ENCODE data around the gene ARHGAP19. TPM values are rescaled to one million over a fixed set of nuclear protein-coding genes. Genes with fewer than 3 reads are reported as not detected.
A peak's percentile ranks its signal among the peaks of the same experiment; 100 is the strongest.

ARHGAP19 gene
- total and polyA plus RNA-seq, 5 donors = 2.4 to 6.3 (median 4.5) TPM

DNA sequence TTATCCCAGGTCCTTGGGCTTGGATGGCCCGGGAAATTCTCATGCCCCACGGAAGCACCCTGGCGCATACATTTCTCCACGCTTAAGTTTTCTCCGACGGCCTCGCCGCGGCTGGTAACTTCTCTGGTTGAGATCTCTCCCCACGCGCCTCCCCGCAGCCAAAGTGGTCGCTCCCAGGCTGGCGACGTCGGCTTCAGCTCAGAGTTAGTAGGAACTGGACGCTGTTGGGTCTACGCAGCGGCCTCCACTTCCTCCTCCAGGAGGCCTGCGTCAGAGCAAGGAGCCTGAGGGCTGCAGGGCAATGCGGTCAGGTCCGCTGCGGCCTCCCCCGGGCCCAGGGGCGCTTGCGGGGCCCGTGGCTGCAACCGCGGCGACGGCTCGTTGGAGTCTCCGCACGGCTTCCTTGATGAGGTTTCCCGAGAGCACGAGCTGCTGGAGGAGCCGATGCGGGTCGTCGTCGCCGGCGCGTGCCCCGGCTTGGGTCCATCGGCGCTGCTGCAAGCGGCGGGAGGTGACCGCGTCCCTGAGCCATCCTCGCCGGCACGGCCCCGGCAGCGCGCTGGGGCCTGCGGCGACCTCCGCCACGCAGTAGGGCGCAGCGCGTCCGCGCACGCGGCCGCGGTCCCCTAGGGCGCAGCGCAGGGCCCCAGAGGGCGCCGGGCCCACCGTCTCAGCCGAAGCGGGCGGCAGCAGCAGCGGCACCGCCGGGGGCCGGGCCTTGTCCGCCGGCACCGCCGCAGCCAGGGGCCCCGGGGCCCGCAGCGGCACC is 41.3 kb upstream of the ARHGAP19 start:
- no peaks in the 10 kb centered on the region for H3K9me3 ChIP-seq (ENCODE audit: control insufficient read depth, low read length)
- H3K27me3 ChIP-seq (ENCODE audit: control insufficient read depth, insufficient read depth) = no peaks in the 10 kb centered on the region
- H3K4me1 ChIP-seq (ENCODE audit: control insufficient read depth, insufficient read depth, low read length) = peaks cover 8% of the 10 kb centered on the region
- H3K27ac ChIP-seq (ENCODE audit: low read length) = peak overlapping the region; percentile 59
- intact Hi-C loops (cut with DNase I) = loop anchor here in 2 of 4 donors (5.0 to 10.0 kb wide), 2 partner anchors 41 to 49 kb away; partner anchors contain the start of gene ARHGAP19 (in 1 of the 2)
- WGBS = under 1% methylated on average over 89 of the region's 89 CpGs
- peak; percentile 7 to 22 for ATAC-seq
- peak; percentile 50 to 82 (median 80) for DNase-seq
- peak overlapping the region; percentile 67 for H3K4me3 ChIP-seq (ENCODE audit: low read length)

DNA sequence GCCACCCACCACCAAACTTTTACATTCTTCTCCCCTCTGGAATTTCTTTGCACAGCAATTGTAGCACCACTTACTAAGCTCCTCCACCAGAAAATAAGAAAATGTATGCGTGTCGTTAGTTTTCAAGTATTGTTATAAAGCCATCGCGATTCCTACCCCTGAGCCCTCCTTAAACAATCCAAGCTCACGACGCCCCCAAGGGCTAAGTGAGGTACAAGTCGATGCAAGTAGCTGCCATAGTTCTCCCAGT is 40.8 kb upstream of the ARHGAP19 start:
- DNase-seq (peak in 1 of 3 donors; percentile 61), ATAC-seq (no peak)
- H3K4me3 ChIP-seq (ENCODE audit: low read length) = peak overlapping the region; percentile 67
- intact Hi-C loops (cut with DNase I) = loop anchor here in 2 of 4 donors (5.0 to 10.0 kb wide), 2 partner anchors 41 to 48 kb away; partner anchors contain the start of gene ARHGAP19 (in 1 of the 2)
- H3K4me1 ChIP-seq (ENCODE audit: control insufficient read depth, insufficient read depth, low read length) = peaks cover 10% of the 10 kb centered on the region
- H3K9me3 ChIP-seq (ENCODE audit: control insufficient read depth, low read length) = no peaks in the 10 kb centered on the region
- 3% methylated on average over 7 of the region's 7 CpGs for whole genome bisulfite sequencing
- peak overlapping the region; percentile 59 for H3K27ac ChIP-seq (ENCODE audit: low read length)
- no peaks in the 10 kb centered on the region for H3K27me3 ChIP-seq (ENCODE audit: control insufficient read depth, insufficient read depth)

DNA sequence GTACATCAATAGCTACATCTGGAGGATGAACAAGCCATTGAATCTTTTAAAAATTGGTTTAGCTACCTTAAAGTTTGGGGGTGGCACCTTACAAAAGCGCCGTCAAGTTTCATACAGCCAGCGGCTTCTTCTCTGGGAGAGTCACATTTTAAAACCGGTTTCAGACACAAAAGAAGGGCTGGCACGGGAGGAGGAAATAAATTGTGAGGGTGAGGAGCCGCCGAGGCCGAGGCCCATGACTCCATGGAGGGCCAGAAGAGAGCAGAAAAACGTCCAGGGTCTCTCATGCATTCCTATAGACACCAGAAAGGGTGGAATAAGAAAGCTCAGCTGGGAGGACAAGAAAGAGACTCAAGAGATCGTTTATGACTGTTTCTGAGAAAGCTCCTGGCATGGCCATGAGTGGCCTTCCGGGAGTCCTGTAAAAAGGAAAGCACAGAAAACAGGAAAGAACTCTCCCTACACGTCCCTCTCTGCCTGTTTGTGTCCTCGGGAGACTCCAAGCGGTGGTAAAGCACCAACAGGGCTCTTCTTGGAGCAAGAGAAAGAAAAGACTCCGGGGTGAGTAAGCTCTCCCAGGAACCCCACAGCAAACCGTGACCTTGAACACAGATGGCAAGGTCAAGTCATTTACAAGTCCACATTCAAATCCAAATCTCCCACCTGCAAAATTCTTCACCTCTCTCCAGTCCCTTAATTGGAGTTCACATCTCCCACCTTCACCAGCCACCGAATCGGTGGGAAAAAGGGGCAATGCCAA is 40.3 kb upstream of the ARHGAP19 start:
- 10% methylated on average over 18 of the region's 18 CpGs for WGBS
- intact Hi-C loops (cut with DNase I) = loop anchor here in 2 of 4 donors (5.0 to 10.0 kb wide), 2 partner anchors 40 to 48 kb away; partner anchors contain the start of gene ARHGAP19 (in 1 of the 2)
- ATAC-seq = peak; percentile 41 to 43
- Histone ChIP-seq H3K4me3 (ENCODE audit: low read length) (peak overlapping the region; percentile 67), H3K27me3 (ENCODE audit: control insufficient read depth, insufficient read depth) (no peaks in the 10 kb centered on the region), H3K27ac (ENCODE audit: low read length) (peak overlapping the region; percentile 59), H3K4me1 (ENCODE audit: control insufficient read depth, insufficient read depth, low read length) (peaks cover 10% of the 10 kb centered on the region), H3K9me3 (ENCODE audit: control insufficient read depth, low read length) (no peaks in the 10 kb centered on the region)
- peak in 2 of 3 donors; percentile 26 to 62 for DNase-seq

DNA sequence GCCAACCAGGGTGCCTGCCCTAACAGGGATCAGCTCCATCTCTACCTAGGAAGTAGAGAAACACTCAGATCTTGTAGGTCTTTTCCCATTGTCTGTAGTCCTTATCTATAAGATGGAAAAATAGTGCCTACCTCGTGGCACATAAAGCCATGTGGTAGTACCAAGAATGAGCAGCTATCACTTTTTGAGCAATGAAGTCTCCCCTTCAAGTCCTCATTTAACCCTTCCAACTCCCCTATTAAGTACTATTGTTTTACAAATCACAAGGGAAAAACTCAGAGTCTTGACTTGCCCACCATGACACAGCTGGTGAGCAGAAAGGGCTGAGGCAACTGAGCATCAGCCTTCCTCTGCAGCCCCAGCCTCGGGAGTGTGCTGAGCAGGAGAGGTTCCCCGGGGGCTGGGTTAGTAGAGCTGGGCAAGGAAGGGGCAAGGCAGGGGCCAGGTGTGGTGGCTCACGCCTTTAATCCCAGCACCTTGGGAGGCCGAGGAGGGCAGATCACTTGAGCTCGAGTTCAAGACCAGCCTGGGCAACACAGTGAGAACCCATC is 38.8 kb upstream of the ARHGAP19 start:
- Histone ChIP-seq H3K27ac (ENCODE audit: low read length) (no peak overlapping the region), H3K4me3 (ENCODE audit: low read length) (peak overlapping the region; percentile 67), H3K27me3 (ENCODE audit: control insufficient read depth, insufficient read depth) (no peaks in the 10 kb centered on the region), H3K4me1 (ENCODE audit: control insufficient read depth, insufficient read depth, low read length) (peaks cover 7% of the 10 kb centered on the region), H3K9me3 (ENCODE audit: control insufficient read depth, low read length) (no peaks in the 10 kb centered on the region)
- intact Hi-C loops (cut with DNase I) = loop anchor here in 2 of 4 donors (5.0 to 10.0 kb wide), 2 partner anchors 39 to 46 kb away; partner anchors contain the start of gene ARHGAP19 (in 1 of the 2)
- DNase-seq = no peak
- WGBS = 66% methylated on average over 6 of the region's 6 CpGs
- ATAC-seq = no peak

DNA sequence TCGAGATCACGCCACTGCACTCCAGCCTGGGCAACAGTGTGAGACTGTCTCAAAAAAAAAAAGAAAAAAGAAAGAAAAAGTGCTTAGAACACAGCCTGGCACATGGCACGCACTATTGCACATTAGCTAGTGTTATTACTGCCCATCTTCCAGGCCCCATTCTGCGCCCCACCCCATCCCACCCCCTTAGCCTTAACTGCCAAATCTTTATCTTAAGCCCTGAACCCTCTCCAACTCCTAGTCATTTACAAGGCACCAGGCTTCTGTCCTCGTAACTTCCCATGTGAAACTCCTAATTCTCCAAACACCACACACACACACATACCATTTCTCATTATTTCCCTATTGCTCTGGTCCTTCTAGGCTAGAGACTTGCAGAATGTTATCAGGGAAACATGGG is 37.3 kb upstream of the ARHGAP19 start:
- H3K27me3 ChIP-seq (ENCODE audit: control insufficient read depth, insufficient read depth) = no peaks in the 10 kb centered on the region
- WGBS = 72% methylated on average over 5 of the region's 5 CpGs
- H3K9me3 ChIP-seq (ENCODE audit: control insufficient read depth, low read length) = no peaks in the 10 kb centered on the region
- no peak overlapping the region for H3K4me3 ChIP-seq (ENCODE audit: low read length)
- peak in 1 of 3 donors; percentile 65 for DNase-seq
- no peak overlapping the region for H3K27ac ChIP-seq (ENCODE audit: low read length)
- no peak for ATAC-seq
- peaks cover 7% of the 10 kb centered on the region for H3K4me1 ChIP-seq (ENCODE audit: control insufficient read depth, insufficient read depth, low read length)
- intact Hi-C loops (cut with DNase I) = loop anchor here in 2 of 4 donors (5.0 to 10.0 kb wide), 2 partner anchors 37 to 45 kb away; partner anchors contain the start of gene ARHGAP19 (in 1 of the 2)

DNA sequence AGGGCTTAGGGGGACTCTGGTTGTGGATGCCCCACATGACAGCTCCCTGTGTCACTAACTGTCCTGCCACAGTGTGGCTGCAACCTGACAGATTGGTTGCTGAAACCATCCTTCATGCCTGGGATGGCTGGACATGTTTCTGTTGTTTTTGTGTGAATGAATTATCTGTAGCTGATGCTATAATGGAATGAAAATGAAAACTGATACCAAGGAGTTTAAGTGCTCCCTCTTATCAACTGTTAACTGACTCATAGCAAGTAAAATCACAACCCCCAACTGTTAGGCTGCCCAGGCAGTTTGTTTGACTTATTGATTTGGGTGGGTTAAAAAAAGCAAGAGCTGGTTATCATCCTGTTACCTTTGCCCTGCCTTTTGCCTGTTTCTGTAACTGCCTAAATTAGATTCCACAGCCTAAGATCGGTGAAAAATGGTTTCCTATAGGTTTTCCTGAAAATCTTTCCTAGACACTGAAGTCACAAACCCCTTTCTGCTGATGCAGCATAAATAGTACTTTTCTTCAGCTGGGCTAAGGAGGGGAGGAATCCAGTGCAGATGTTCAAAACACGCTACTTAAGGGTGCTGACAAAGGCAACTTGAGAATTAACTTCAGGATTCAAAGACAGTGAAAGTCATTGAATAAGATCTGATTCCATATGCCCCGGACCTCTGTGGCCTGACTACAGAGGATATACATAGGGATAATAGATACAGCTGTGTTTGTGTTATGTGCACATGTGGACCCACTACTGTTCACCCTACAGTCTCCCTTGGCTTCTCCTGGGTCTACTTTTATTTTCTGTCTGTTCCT is 36.4 kb upstream of the ARHGAP19 start:
- intact Hi-C loops (cut with DNase I) = no loop called here
- WGBS = 67% methylated on average over 3 of the region's 3 CpGs
- Histone ChIP-seq H3K9me3 (ENCODE audit: control insufficient read depth, low read length) (no peaks in the 10 kb centered on the region), H3K27me3 (ENCODE audit: control insufficient read depth, insufficient read depth) (no peaks in the 10 kb centered on the region), H3K4me1 (ENCODE audit: control insufficient read depth, insufficient read depth, low read length) (peaks cover 7% of the 10 kb centered on the region), H3K27ac (ENCODE audit: low read length) (no peak overlapping the region), H3K4me3 (ENCODE audit: low read length) (no peak overlapping the region)
- DNase-seq = no peak
- no peak for ATAC-seq

DNA sequence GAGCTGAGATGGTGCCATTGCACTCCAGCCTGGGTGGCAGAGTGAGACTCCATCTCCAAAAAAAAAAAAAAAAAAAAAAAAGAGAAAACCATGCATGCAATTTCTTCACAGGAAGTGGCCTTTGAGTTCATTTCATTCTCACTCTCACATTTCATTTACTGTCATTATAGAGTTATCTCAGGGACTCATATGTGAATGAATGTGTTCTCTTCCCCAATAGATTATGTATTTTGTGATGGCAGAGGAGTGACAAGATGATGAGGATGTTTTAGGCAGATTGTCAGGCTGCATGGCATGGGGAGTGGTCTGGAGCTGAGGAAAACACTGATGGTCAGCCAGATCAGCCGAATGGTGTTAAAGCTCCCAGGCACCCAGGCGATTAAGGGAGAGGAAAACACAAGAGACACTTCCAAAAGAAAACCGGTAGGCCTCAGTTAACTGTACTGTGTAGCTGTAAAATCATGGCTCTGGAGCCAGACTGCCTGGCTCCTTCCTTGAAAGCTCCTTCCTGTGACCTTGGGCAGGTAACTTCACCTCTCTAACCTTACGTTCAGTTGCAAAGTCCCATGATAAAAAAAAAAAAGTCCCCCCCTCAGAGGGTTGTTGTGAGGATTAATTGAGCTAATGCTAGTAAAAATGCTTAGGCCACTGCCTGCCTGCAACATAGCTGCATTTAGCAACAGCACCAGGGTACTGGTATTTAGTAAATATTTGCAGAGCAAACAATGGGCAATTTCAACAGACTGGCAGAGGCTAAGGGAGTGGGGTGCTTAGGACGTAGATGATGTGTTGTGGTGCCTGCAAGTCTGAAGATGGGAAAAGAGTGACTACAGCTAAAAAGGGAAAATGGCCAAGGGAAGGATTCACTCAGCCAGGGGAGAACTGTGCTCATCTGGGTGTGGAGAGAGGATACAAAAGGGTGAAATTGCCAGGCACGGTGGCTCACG is 35.2 kb upstream of the ARHGAP19 start:
- 79% methylated on average over 7 of the region's 7 CpGs for WGBS
- H3K4me1 ChIP-seq (ENCODE audit: control insufficient read depth, insufficient read depth, low read length) = peaks cover 5% of the 10 kb centered on the region
- no peak overlapping the region for H3K4me3 ChIP-seq (ENCODE audit: low read length)
- H3K27ac ChIP-seq (ENCODE audit: low read length) = no peak overlapping the region
- no peaks in the 10 kb centered on the region for H3K27me3 ChIP-seq (ENCODE audit: control insufficient read depth, insufficient read depth)
- DNase-seq = no peak
- no peaks in the 10 kb centered on the region for H3K9me3 ChIP-seq (ENCODE audit: control insufficient read depth, low read length)
- ATAC-seq = no peak
- intact Hi-C loops (cut with DNase I) = no loop called here

DNA sequence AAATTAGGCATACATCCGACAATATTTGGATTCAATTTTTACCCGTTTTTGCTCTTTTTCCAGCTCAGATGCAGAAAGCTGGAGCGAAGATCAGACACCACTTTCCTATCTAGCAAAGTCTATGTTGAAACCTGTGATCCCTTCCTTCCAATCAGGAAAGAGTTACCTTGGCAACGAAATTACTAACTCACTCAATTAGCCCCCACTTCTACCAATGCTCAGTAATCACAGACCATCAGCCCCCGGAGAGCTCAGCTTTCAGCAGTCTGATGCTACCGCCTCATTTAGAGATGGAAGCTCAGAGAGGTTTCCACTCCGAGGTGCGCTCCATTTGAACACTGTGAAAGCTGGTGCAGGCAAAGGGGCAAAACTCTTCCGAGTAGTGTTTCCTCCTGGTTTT is 33.3 kb upstream of the ARHGAP19 start:
- Histone ChIP-seq H3K27ac (ENCODE audit: low read length) (no peak overlapping the region), H3K4me3 (ENCODE audit: low read length) (no peak overlapping the region), H3K4me1 (ENCODE audit: control insufficient read depth, insufficient read depth, low read length) (peaks cover 2% of the 10 kb centered on the region), H3K27me3 (ENCODE audit: control insufficient read depth, insufficient read depth) (no peaks in the 10 kb centered on the region), H3K9me3 (ENCODE audit: control insufficient read depth, low read length) (no peaks in the 10 kb centered on the region)
- ATAC-seq (no peak), DNase-seq (no peak)
- intact Hi-C loops (cut with DNase I) = no loop called here
- WGBS = 82% methylated on average over 9 of the region's 9 CpGs

DNA sequence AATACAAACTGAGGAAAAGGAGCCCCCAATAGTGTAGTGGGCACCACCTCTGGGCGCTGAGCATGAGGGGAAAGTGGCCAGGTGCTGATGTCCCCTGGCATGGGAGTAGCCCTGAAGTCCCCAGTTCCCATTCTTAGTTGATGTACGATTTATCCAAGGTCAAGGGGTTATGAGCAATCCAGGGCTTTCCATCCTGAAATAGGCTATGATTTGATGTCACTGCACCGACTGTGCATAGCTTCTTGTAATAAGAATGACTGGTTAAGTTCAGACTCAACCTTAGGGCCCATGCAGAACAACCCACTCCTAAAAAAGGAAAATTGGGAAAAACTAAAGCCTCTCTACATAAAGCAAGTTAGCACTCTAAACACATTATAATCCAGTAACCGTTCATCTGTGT is 31.1 kb upstream of the ARHGAP19 start:
- H3K27ac ChIP-seq (ENCODE audit: low read length) = no peak overlapping the region
- H3K4me3 ChIP-seq (ENCODE audit: low read length) = no peak overlapping the region
- no peaks in the 10 kb centered on the region for H3K9me3 ChIP-seq (ENCODE audit: control insufficient read depth, low read length)
- H3K4me1 ChIP-seq (ENCODE audit: control insufficient read depth, insufficient read depth, low read length) = peaks cover 1% of the 10 kb centered on the region
- 88% methylated on average over 4 of the region's 4 CpGs for WGBS
- intact Hi-C loops (cut with DNase I) = no loop called here
- DNase-seq = no peak
- no peaks in the 10 kb centered on the region for H3K27me3 ChIP-seq (ENCODE audit: control insufficient read depth, insufficient read depth)
- no peak for ATAC-seq

DNA sequence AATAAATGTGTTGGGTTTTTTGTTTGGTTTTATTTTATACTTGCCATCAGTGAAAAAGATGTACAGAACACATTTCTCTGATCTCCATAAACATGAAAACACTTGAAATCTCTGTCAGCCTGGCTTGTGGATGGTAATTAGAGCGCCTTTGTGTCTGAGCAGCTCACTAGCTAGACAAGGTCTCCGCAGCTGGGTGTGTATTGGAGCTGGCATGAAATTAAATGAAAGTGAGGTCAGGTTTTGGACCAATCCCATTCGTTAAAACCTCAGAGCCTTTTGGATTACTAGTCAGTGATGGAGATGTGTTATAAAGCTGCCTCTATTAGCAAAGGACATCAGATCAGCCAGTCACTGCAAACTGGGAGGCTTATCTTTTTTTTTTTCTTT is 29.4 kb upstream of the ARHGAP19 start:
- Histone ChIP-seq H3K27ac (ENCODE audit: low read length) (no peak overlapping the region), H3K4me3 (ENCODE audit: low read length) (no peak overlapping the region), H3K27me3 (ENCODE audit: control insufficient read depth, insufficient read depth) (no peaks in the 10 kb centered on the region), H3K9me3 (ENCODE audit: control insufficient read depth, low read length) (no peaks in the 10 kb centered on the region), H3K4me1 (ENCODE audit: control insufficient read depth, insufficient read depth, low read length) (no peaks in the 10 kb centered on the region)
- DNase-seq (no peak), ATAC-seq (no peak)
- 85% methylated on average over 3 of the region's 3 CpGs for WGBS
- intact Hi-C loops (cut with DNase I) = no loop called here
